Brain microvascular endothelial cell (primary cell): Measurements from ENCODE around the gene NUDT14.

Experiments used
- DNase-seq: peaks from one replicate; pipeline ENCODE4 v3.0.0-alpha.2; 2020
- H3K27ac ChIP-seq: fragments of 250-450 bp; sonication (Bioruptor Pico); 2 replicates; pipeline ENCODE4 v1.5.1; 2020; ENCODE audit warnings: mild to moderate bottlenecking, moderate library complexity
- H3K27me3 ChIP-seq: fragments of 250-450 bp; sonication (Bioruptor Pico); replicated peaks from 2 replicates; pipeline ENCODE4 v1.5.1; 2020; ENCODE audit warnings: mild to moderate bottlenecking
- H3K36me3 ChIP-seq: fragments of 250-450 bp; sonication (Bioruptor Pico); replicated peaks from 2 replicates; pipeline ENCODE4 v1.5.1; 2020; ENCODE audit warnings: mild to moderate bottlenecking
- H3K4me3 ChIP-seq: 2 replicates; pipeline ENCODE4 v1.5.1; 2011; ENCODE audit warnings: low read depth, mild to moderate bottlenecking, control low read depth, low read length, moderate library complexity
- in situ Hi-C: cut with HindIII; loops from 2 replicates; pipeline ENCODE4 v1.10.0; 2017; ENCODE audit warnings: low sequenced_read_pairs, low pct_ligation_motif_present
- TF ChIP-seq, protein P1 (sequence below): IDR thresholded peaks from 2 replicates; pipeline ENCODE4 v1.5.1; 2011; ENCODE audit warnings: low read depth, mild to moderate bottlenecking, moderate library complexity, low read length, control low read depth, inconsistent platforms; ENCODE audit errors: missing control alignments

NUDT14 gene

DNA sequence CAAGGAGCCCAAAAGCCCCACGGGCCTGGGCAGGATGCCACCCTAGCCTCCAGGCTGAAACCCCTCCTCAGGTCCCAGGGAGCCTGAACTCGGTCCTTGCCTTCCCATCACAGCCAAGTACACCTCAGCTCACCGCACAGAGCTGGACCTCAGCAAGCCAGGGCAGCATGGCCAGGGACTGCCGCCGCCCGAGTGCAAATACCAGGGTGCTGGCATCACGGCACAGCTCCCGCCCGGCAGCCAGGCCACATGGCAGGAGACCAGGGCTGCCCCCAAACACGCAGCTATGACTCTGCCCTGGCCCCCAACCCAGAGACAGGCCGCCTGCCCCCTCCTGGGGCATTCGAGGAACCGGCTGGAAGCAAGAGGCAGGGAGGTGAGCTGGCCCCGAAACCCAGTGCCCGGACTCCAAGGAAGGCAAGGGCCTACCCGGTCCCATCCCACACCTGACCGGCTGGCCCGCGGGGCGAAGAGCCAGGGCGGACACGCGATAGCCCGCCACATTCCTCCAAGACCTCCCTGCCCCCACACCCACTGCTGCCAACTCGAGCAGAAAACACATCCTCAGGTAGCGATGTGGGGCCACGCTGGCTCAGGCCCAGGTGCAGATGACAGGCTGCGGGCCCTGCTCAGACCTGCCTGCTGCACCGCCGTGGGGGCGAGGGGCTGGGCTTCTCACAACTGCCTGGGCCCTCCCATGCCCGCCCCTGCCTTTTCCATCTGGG is 15.2 kb downstream of the NUDT14 start:
- no peak overlapping the region for H3K4me3 ChIP-seq
- no peak for DNase-seq

DNA sequence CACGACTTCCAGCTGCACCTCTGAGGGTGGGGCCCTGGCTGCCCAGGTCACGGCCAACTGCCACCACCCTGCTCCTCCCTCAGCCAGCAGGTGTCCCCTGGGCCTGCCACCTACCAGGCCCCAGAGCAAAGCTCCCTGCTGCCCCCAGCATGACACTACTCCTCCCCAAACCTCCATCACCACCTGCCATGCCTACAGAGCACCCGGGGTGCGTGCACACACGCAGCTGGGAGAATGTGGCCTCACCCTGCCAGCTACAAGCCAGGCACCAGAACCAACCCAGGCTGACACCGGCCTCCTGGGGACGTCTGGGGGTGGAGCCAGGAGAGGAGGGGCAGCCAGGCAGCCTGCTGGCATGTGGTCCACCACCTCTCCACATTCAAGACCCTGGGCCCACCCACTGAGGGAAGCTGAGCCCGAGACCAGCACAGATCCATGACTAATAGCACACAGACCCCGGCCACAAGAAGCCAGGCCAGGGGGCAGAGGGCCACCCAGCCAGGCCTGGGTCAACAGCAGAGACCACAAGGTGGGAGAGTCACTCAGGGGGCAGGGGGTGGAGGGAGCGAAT is 15.9 kb downstream of the NUDT14 start:
- no peak overlapping the region for H3K27ac ChIP-seq
- peaks cover 17% of the 10 kb centered on the region for H3K27me3 ChIP-seq
- DNase-seq, result no peak
- TF ChIP-seq, protein P1, sequence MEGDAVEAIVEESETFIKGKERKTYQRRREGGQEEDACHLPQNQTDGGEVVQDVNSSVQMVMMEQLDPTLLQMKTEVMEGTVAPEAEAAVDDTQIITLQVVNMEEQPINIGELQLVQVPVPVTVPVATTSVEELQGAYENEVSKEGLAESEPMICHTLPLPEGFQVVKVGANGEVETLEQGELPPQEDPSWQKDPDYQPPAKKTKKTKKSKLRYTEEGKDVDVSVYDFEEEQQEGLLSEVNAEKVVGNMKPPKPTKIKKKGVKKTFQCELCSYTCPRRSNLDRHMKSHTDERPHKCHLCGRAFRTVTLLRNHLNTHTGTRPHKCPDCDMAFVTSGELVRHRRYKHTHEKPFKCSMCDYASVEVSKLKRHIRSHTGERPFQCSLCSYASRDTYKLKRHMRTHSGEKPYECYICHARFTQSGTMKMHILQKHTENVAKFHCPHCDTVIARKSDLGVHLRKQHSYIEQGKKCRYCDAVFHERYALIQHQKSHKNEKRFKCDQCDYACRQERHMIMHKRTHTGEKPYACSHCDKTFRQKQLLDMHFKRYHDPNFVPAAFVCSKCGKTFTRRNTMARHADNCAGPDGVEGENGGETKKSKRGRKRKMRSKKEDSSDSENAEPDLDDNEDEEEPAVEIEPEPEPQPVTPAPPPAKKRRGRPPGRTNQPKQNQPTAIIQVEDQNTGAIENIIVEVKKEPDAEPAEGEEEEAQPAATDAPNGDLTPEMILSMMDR, result no peak
- no peaks in the 10 kb centered on the region for H3K36me3 ChIP-seq
- in situ Hi-C loops, result no loop called here
- H3K4me3 ChIP-seq, result no peak overlapping the region

More for the DNA sequence above, 15.2 kb downstream of the NUDT14 start:
- Histone ChIP-seq H3K27ac (no peak overlapping the region), H3K27me3 (peaks cover 17% of the 10 kb centered on the region), H3K36me3 (no peaks in the 10 kb centered on the region)
- in situ Hi-C loops, result no loop called here
- TF ChIP-seq, protein P1, result no peak

DNA sequence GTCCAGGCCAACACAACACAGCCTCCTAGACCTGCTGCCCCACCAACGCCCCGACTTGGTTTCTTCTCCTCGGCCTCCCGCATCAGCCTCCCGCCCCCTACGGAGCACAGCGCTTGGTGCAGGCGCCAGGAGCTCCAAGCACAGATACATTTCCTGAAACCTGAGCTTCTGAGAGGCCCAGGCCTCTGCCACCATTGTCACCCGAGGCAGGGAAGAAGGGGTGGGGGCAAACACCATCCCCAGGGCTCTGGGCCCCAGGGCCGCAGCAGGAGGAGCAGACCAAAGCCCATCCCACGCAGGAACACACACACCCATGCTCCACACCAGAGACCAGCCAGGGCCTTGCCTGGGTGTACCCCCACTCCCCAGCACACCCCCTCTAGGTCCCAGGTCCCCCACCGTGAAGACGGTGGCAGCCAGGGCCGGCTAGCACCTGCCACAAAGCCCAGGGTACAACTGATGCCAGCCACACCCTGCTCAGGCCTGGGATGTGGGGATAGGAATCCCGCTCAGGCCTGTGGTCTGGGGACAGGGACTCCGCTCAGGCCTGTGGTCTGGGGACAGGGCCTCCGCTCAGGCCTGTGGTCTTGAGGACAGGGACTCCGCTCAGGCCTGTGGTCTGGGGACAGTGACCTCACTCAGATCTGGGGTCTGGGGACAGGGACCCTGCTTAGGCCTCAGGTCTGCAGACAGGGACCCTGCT is 17.9 kb downstream of the NUDT14 start:
- Histone ChIP-seq H3K4me3 (no peak overlapping the region), H3K27me3 (peaks cover 7% of the 10 kb centered on the region), H3K36me3 (no peaks in the 10 kb centered on the region), H3K27ac (no peak overlapping the region)
- DNase-seq, result no peak
- in situ Hi-C loops, result no loop called here
- TF ChIP-seq, protein P1, result no peak

DNA sequence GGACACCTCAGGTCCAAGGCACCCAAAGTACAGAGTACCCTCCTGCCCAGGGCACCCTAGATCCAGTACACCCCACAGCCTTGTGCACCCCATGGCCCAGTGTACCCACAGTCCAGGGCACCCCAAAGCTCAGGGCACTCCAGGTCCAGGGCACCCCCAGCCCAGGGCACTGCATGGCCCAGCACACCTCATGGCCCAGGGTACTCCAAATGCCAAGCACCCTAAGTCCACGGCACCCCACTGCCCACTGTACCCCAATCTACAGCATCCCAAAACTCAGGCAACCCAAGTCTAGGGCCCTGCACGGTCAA is 18.5 kb downstream of the NUDT14 start:
- Histone ChIP-seq H3K27ac (no peak overlapping the region), H3K4me3 (no peak overlapping the region), H3K27me3 (peaks cover 4% of the 10 kb centered on the region), H3K36me3 (no peaks in the 10 kb centered on the region)
- in situ Hi-C loops, result no loop called here
- TF ChIP-seq, protein P1, result no peak
- no peak for DNase-seq

DNA sequence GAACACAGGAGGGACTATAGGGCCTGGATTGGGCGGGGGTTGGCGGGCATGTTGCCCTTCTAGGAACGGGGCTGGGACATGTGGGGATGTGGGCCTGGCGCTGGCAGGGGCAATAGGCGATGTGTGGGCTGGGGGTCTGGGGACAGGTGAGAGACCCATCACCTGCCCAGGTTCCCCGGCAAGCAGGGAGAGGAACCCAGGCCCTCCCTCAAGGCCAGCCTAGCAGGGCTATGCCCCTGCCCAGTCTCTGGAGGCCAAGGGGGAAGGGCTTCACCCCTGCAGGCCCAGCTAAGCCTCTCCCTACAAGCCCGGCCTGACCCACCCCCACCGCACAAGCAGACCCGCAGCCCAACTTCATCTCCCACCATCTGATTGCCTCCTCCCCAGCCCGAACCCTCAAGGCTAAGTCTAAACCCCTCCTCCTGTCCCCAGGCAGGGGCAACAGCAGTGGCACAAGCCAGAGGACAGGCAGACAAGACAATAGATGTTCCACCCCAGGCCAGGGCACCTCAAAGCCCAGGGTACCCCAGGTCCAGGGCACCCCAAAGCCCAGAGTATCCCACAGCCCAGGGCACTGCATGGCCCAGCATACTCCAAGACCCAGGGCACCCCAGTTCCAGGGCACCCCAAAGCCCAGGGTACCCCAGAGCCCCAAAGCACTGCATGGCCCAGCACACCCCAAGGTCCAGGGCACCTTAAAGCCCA is 19.0 kb downstream of the NUDT14 start:
- Histone ChIP-seq H3K27me3 (peaks cover 1% of the 10 kb centered on the region), H3K36me3 (no peaks in the 10 kb centered on the region), H3K27ac (no peak overlapping the region), H3K4me3 (no peak overlapping the region)
- in situ Hi-C loops, result no loop called here
- no peak for DNase-seq
- TF ChIP-seq, protein P1, result no peak
